Neuronal stem cell (in vitro differentiated cells): ENCODE data around the gene GPI.

Source experiments
- DNase-seq: peaks from one replicate; pipeline ENCODE4 v3.0.0-alpha.2; 2013; ENCODE audit warnings: low spot score
- H2AFZ ChIP-seq: one replicate; pipeline ENCODE4 v1.6.1; 2013; ENCODE audit warnings: mild to moderate bottlenecking, low read length, inconsistent platforms
- H2AK5ac ChIP-seq: 2 replicates; pipeline ENCODE4 v1.6.1; 2013; ENCODE audit warnings: low read depth, mild to moderate bottlenecking, inconsistent platforms, low read length, moderate library complexity, mixed read lengths
- H2BK120ac ChIP-seq: 2 replicates; pipeline ENCODE4 v1.6.1; 2013; ENCODE audit warnings: low read depth, mild to moderate bottlenecking, inconsistent platforms, low read length, moderate library complexity, mixed read lengths
- H2BK12ac ChIP-seq: one replicate; pipeline ENCODE4 v1.6.1; 2013; ENCODE audit warnings: low read length, inconsistent platforms
- H2BK15ac ChIP-seq: 2 replicates; pipeline ENCODE4 v1.6.1; 2013; ENCODE audit warnings: mild to moderate bottlenecking, low read length, inconsistent platforms, mixed read lengths
- H2BK5ac ChIP-seq: one replicate; pipeline ENCODE4 v1.6.1; 2013; ENCODE audit warnings: inconsistent platforms, mild to moderate bottlenecking, low read length, moderate library complexity
- H3K14ac ChIP-seq: one replicate; pipeline ENCODE4 v1.6.1; 2013; ENCODE audit warnings: low read length, inconsistent platforms
- H3K18ac ChIP-seq: 2 replicates; pipeline ENCODE4 v1.6.1; 2013; ENCODE audit warnings: low read length, inconsistent platforms
- H3K23ac ChIP-seq: 2 replicates; pipeline ENCODE4 v1.6.1; 2013; ENCODE audit warnings: low read depth, mild to moderate bottlenecking, mixed read lengths, low read length, inconsistent platforms; ENCODE audit not compliant: poor library complexity
- H3K27ac ChIP-seq: replicated peaks from 3 replicates; pipeline ENCODE4 v1.5.1; 2013; ENCODE audit warnings: low read length, inconsistent platforms
- H3K27me3 ChIP-seq, 3 experiments: 2 replicates each; pipeline ENCODE4 v1.6.1; 2013; ENCODE audit warnings: low read length in 3 of 3, mild to moderate bottlenecking in 2 of 3, inconsistent platforms in 1 of 3, low read depth in 1 of 3, mixed read lengths in 1 of 3, moderate library complexity in 1 of 3; ENCODE audit not compliant: control insufficient read depth in 3 of 3, insufficient read depth in 3 of 3
- H3K36me3 ChIP-seq, 2 donors: replicated peaks in 1 of 2; 2 replicates each; pipeline ENCODE4 v1.6.1; 2013; ENCODE audit warnings: low read length in 2 of 2; ENCODE audit not compliant: control insufficient read depth in 2 of 2, insufficient read depth in 2 of 2
- H3K4ac ChIP-seq: 2 replicates; pipeline ENCODE4 v1.6.1; 2013; ENCODE audit warnings: inconsistent platforms, mild to moderate bottlenecking, low read length, moderate library complexity
- H3K4me1 ChIP-seq, 2 donors: 1 replicate in 1 of 2; 2 replicates in 1 of 2; pipeline ENCODE4 v1.6.1; 2013; ENCODE audit warnings: low read length in 2 of 2, low read depth in 1 of 2; ENCODE audit not compliant: control insufficient read depth in 2 of 2, insufficient read depth in 1 of 2
- H3K4me2 ChIP-seq: one replicate; pipeline ENCODE4 v1.6.1; 2013; ENCODE audit warnings: mild to moderate bottlenecking, low read length, inconsistent platforms; ENCODE audit not compliant: insufficient read depth, poor library complexity, severe bottlenecking
- H3K4me3 ChIP-seq, 2 donors: 2 replicates each; pipeline ENCODE4 v1.5.1; 2013; ENCODE audit warnings: low read length in 2 of 2, mild to moderate bottlenecking in 2 of 2, inconsistent platforms in 1 of 2, moderate library complexity in 1 of 2
- H3K79me1 ChIP-seq: one replicate; pipeline ENCODE4 v1.6.1; 2013; ENCODE audit warnings: low read depth, mild to moderate bottlenecking, inconsistent platforms, low read length, moderate library complexity
- H3K9ac ChIP-seq: one replicate; pipeline ENCODE4 v1.6.1; 2013; ENCODE audit warnings: mild to moderate bottlenecking, low read depth, low read length, inconsistent platforms; ENCODE audit not compliant: poor library complexity
- H3K9me3 ChIP-seq, 2 donors: replicated peaks in 1 of 2; 2 replicates each; pipeline versions ENCODE3 to v1.6.1; 2013; ENCODE audit warnings: low read length in 2 of 2, mild to moderate bottlenecking in 2 of 2, inconsistent platforms in 1 of 2, low read depth in 1 of 2, mixed read lengths in 1 of 2, moderate library complexity in 1 of 2; ENCODE audit not compliant: control insufficient read depth in 2 of 2, insufficient read depth in 1 of 2
- H4K8ac ChIP-seq: one replicate; pipeline ENCODE4 v1.6.1; 2013; ENCODE audit warnings: low read depth, mild to moderate bottlenecking, inconsistent platforms, low read length, moderate library complexity
- H4K91ac ChIP-seq: one replicate; pipeline ENCODE4 v1.6.1; 2013; ENCODE audit warnings: low read length, low read depth, mild to moderate bottlenecking, inconsistent platforms; ENCODE audit not compliant: poor library complexity
- WGBS, 2 donors: extraction: QIAGEN DNeasy Blood & Tissue Kit; methylation state at CpG; one replicate each; pipeline ENCODE4 v1.1.7; 2013; ENCODE audit warnings: missing lambda C conversion rate in 2 of 2, mixed read lengths in 1 of 2; ENCODE audit not compliant: insufficient read length in 2 of 2, insufficient replicate concordance in 1 of 2; ENCODE audit errors: extremely low coverage in 2 of 2; 5-methylcytosine and 5-hydroxymethylcytosine counted together

Gene GPI

DNA sequence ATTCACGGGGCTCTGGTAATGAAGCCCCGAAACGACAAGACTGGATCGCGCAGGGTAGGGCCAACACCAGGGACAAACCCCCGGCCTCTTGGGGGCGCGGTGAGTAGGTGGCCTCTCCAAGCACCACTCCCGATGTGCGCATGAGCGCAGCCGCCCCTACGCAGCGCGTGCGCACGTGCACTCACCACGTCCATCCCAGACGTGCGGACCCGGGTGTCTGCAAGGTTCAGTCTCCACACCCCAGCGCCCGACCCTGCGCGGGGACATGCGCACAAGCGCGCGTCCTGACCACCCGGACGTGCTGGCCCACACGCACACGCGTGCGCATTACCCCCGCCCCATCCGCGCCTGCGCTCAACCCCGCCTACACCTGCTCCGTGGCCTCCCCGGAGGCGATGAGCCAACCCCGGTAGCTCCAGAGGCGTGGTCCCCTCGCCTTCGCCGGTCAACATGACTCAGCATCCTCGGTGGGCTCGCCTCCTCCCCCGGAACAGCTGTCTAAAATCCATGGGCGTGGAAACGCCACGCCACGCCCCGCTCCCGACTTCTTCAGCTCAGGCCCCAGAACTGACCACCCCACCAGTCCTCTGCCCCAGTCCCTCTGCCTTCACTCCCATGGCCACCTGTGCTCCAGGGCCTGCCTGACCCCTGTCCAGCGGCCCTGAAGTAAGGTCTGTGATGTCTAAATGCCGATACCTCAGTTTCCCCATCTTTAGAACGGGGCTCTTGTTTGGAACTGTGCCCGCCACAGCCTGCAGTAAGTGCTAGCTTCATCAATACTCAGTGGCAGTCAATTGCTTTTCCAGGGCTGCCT lies 5.6 kb upstream of the GPI start:
- Histone ChIP-seq H2AFZ (peak overlapping the region; percentile 23), H3K27me3 (no peaks in the 10 kb centered on the region), H3K4me2 (peak overlapping the region; percentile 63), H2BK15ac (peak overlapping the region; percentile 0), H2BK12ac (no peak overlapping the region), H3K23ac (peak overlapping the region; percentile 21), H3K14ac (no peak overlapping the region), H3K4me3 (peak overlapping the region; percentile 2 to 74), H3K36me3 (peaks cover 7 to 15% of the 10 kb centered on the region in 2 donors), H2AK5ac (peak overlapping the region; percentile 9), H3K79me1 (no peaks in the 10 kb centered on the region), H3K18ac (peak overlapping the region; percentile 84), H3K9ac (peak overlapping the region; percentile 85), H3K9me3 (no peaks in the 10 kb centered on the region), H3K4ac (no peak overlapping the region), H3K4me1 (peaks cover 0 to 10% of the 10 kb centered on the region in 2 donors), H3K27ac (peak overlapping the region; percentile 85), H2BK120ac (no peak overlapping the region), H2BK5ac (peak overlapping the region; percentile 63), H4K8ac (no peak overlapping the region), H4K91ac (no peak overlapping the region)
- WGBS, 2 donors = no CpG with 5 or more reads among the region's 61 CpGs
- peak; percentile 88 for DNase-seq

DNA sequence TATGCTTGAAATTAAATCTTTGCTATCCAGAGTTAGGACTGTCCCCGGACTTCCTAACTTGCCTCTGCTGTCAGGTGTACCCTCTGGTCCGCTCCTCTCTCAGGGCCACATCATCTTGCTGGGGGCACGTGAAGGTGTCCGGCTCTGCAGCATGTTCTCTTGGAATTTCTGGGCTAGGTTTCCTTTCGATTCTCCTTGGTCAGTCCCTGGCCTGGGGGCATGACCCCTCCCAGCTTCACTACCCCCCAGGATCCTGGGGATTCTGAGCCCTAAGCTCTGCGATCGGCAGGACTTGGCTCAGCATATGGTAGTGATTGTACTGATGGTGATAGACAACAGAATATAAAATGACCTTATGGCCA lies 5.1 kb upstream of the GPI start:
- no peak overlapping the region for H2BK120ac ChIP-seq
- H3K9ac ChIP-seq = no peak overlapping the region
- peak overlapping the region; percentile 85 for H3K27ac ChIP-seq
- no peaks in the 10 kb centered on the region for H3K79me1 ChIP-seq
- H3K23ac ChIP-seq = no peak overlapping the region
- peak overlapping the region; percentile 0 for H2BK15ac ChIP-seq
- peak overlapping the region; percentile 46 for H3K4ac ChIP-seq
- H3K4me3 ChIP-seq = no peak overlapping the region
- no peak overlapping the region for H2BK12ac ChIP-seq
- H2BK5ac ChIP-seq = peak overlapping the region; percentile 63
- WGBS, 2 donors = no CpG with 5 or more reads among the region's 7 CpGs
- H2AFZ ChIP-seq = no peak overlapping the region
- no peak overlapping the region for H3K14ac ChIP-seq
- H3K36me3 ChIP-seq = peaks cover 3 to 10% of the 10 kb centered on the region in 2 donors
- peak overlapping the region; percentile 63 for H3K4me2 ChIP-seq
- peak overlapping the region; percentile 9 for H2AK5ac ChIP-seq
- H4K91ac ChIP-seq = no peak overlapping the region
- H4K8ac ChIP-seq = no peak overlapping the region
- no peaks in the 10 kb centered on the region for H3K9me3 ChIP-seq
- DNase-seq = no peak
- H3K18ac ChIP-seq = peak overlapping the region; percentile 84
- no peaks in the 10 kb centered on the region for H3K27me3 ChIP-seq
- H3K4me1 ChIP-seq = peaks cover 0 to 12% of the 10 kb centered on the region in 2 donors

DNA sequence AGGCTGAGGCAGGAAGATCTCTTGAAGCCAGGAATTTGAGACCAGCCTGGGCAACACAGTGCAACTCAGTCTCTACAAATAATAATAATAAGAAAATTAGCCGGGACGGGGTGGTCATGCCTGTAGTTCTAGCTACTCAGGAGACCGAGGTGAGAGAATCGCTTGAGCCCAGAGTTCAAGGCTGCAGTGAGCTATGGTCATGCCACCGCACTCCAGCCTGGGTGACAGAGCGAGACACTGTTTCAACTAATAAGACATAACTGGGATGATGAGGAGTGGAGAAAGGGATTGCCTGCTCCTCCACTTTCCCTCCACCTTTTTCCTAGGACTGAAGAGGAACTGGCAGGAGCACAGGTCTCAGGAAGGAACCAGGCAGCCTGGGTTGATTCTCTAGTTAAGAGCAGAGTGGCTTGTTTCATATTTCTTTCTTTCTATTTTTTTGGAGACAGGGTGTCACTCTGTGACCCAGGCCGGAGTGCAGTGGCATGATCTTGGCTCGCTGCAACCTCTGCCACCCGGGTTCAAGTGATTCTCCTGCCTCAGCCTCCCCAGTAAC lies 4.6 kb upstream of the GPI start:
- Histone ChIP-seq H3K79me1 (no peaks in the 10 kb centered on the region), H2BK5ac (no peak overlapping the region), H2AK5ac (peak overlapping the region; percentile 9), H3K36me3 (peaks cover 0 to 5% of the 10 kb centered on the region in 2 donors), H3K4me3 (no peak overlapping the region), H3K23ac (no peak overlapping the region), H2BK15ac (no peak overlapping the region), H3K9ac (no peak overlapping the region), H3K27ac (no peak overlapping the region), H3K4ac (no peak overlapping the region), H3K18ac (no peak overlapping the region), H2AFZ (no peak overlapping the region), H2BK120ac (no peak overlapping the region), H3K4me2 (no peak overlapping the region), H4K91ac (no peak overlapping the region), H3K14ac (no peak overlapping the region), H3K4me1 (peaks cover 0 to 12% of the 10 kb centered on the region in 2 donors), H3K9me3 (no peaks in the 10 kb centered on the region), H3K27me3 (no peaks in the 10 kb centered on the region), H2BK12ac (no peak overlapping the region), H4K8ac (no peak overlapping the region)
- no peak for DNase-seq
- no CpG with 5 or more reads among the region's 9 CpGs for WGBS, 2 donors

GRCh38 chr19:34362679-34363069 lies 2.3 kb upstream of the GPI start:
- Histone ChIP-seq H4K91ac (no peak overlapping the region), H3K79me1 (peaks cover 5% of the 10 kb centered on the region), H3K4ac (no peak overlapping the region), H3K4me1 (peaks cover 4 to 19% of the 10 kb centered on the region in 2 donors), H3K27ac (no peak overlapping the region), H2BK15ac (no peak overlapping the region), H3K9me3 (no peaks in the 10 kb centered on the region), H2AFZ (peak overlapping the region; percentile 33), H3K23ac (no peak overlapping the region), H3K36me3 (peaks cover 10 to 17% of the 10 kb centered on the region in 2 donors), H3K14ac (no peak overlapping the region), H4K8ac (no peak overlapping the region), H3K9ac (no peak overlapping the region), H2BK12ac (no peak overlapping the region), H3K4me2 (no peak overlapping the region), H3K18ac (no peak overlapping the region), H3K27me3 (peaks cover 0 to 3% (median 0%) of the 10 kb centered on the region in 3 experiments), H3K4me3 (no peak overlapping the region), H2BK120ac (no peak overlapping the region), H2AK5ac (no peak overlapping the region), H2BK5ac (no peak overlapping the region)
- no CpG with 5 or more reads among the region's 3 CpGs for WGBS, 2 donors
- DNase-seq = no peak
